GOT3 (cell line): ENCODE measurements around the gene ATG7.
"Not testable (repeated sequence)": the region's sequence is repeated elsewhere in the genome, so short reads cannot be mapped to it uniquely, and the experiment has no call there.

Experiments
- DNase-seq: peaks from one replicate; lab custom pipeline; 2025; ENCODE audit warnings: mixed read lengths; lab: John Stamatoyannopoulos, UW

The ATG7 gene

GRCh38 chr3:11434563-11435096 lies 162.4 kb downstream of the ATG7 start:
- DNase-seq: no peak

- no peak for DNase-seq
These were observed 163.4 kb downstream of the ATG7 start for GRCh38 chr3:11435440-11436165.

- DNase-seq: no peak
These were observed 164.6 kb downstream of the ATG7 start for GRCh38 chr3:11436775-11437174.

- no peak for DNase-seq
These were observed 165.3 kb downstream of the ATG7 start for GRCh38 chr3:11437506-11437905.

GRCh38 chr3:11438646-11439045 lies 166.4 kb downstream of the ATG7 start:
- no peak for DNase-seq

GRCh38 chr3:11441346-11441745 lies 169.1 kb downstream of the ATG7 start:
- not testable (repeated sequence) for DNase-seq

- no peak for DNase-seq
These were observed 172.2 kb downstream of the ATG7 start for GRCh38 chr3:11444404-11444803.

GRCh38 chr3:11445193-11445592 lies 173.0 kb downstream of the ATG7 start:
- not testable (repeated sequence) for DNase-seq

GRCh38 chr3:11445883-11446282 lies 173.7 kb downstream of the ATG7 start:
- no peak for DNase-seq

GRCh38 chr3:11447584-11448200 lies 175.5 kb downstream of the ATG7 start:
- no peak for DNase-seq

- no peak for DNase-seq
These were observed 177.8 kb downstream of the ATG7 start for GRCh38 chr3:11450015-11450414.

GRCh38 chr3:11452312-11452711 lies 180.1 kb downstream of the ATG7 start:
- no peak for DNase-seq

- DNase-seq: no peak
These were observed 181.0 kb downstream of the ATG7 start for GRCh38 chr3:11452885-11453847.

- DNase-seq: no peak
These were observed 183.8 kb downstream of the ATG7 start for GRCh38 chr3:11455956-11456355.

GRCh38 chr3:11457135-11457534 lies 184.9 kb downstream of the ATG7 start:
- DNase-seq: no peak

GRCh38 chr3:11459186-11459824 lies 187.1 kb downstream of the ATG7 start:
- DNase-seq: no peak

- no peak for DNase-seq
These were observed 189.0 kb downstream of the ATG7 start for GRCh38 chr3:11461226-11461625.

GRCh38 chr3:11462673-11463072 lies 190.5 kb downstream of the ATG7 start:
- not testable (repeated sequence) for DNase-seq

- no peak for DNase-seq
These were observed 191.4 kb downstream of the ATG7 start for GRCh38 chr3:11463591-11463990.

- DNase-seq: no peak
These were observed 192.2 kb downstream of the ATG7 start for GRCh38 chr3:11464356-11464755.

- DNase-seq: peak; percentile 19
These were observed 193.8 kb downstream of the ATG7 start for GRCh38 chr3:11465744-11466616.
